ENCODE measurements around the gene RAE1.
"Not testable (repeated sequence)": the region's sequence is repeated elsewhere in the genome, so short reads cannot be mapped to it uniquely, and the experiment has no call there.

- TF ChIP-seq CTCF (conservative IDR thresholded peaks at IDR 0.05; ENCODE audit: low read depth in 2 of 2); EZH2phosphoT487 (IDR thresholded peaks at IDR 0.05; ENCODE audit: unreplicated experiment); CREB1 (CRISPR knock-in tag; IDR thresholded peaks at IDR 0.05; ENCODE audit: low read depth); EZH2 (IDR thresholded peaks at IDR 0.05; ENCODE audit: low read depth, unreplicated experiment); POLR2AphosphoS5 (IDR thresholded peaks at IDR 0.05; ENCODE audit: low read depth); JUNB (IDR thresholded peaks at IDR 0.05; ENCODE audit: unreplicated experiment); ZNF114 (CRISPR knock-in tag; IDR thresholded peaks at IDR 0.05); STAT1 (IDR thresholded peaks at IDR 0.05; ENCODE audit: unreplicated experiment); ZNF331 (CRISPR knock-in tag; IDR thresholded peaks at IDR 0.05; ENCODE audit: low read depth); NANOG (IDR thresholded peaks at IDR 0.05; ENCODE audit: borderline replicate concordance); ZNF462 (CRISPR knock-in tag; IDR thresholded peaks at IDR 0.05): not testable (repeated sequence)
- TF ChIP-seq, protein P1, sequence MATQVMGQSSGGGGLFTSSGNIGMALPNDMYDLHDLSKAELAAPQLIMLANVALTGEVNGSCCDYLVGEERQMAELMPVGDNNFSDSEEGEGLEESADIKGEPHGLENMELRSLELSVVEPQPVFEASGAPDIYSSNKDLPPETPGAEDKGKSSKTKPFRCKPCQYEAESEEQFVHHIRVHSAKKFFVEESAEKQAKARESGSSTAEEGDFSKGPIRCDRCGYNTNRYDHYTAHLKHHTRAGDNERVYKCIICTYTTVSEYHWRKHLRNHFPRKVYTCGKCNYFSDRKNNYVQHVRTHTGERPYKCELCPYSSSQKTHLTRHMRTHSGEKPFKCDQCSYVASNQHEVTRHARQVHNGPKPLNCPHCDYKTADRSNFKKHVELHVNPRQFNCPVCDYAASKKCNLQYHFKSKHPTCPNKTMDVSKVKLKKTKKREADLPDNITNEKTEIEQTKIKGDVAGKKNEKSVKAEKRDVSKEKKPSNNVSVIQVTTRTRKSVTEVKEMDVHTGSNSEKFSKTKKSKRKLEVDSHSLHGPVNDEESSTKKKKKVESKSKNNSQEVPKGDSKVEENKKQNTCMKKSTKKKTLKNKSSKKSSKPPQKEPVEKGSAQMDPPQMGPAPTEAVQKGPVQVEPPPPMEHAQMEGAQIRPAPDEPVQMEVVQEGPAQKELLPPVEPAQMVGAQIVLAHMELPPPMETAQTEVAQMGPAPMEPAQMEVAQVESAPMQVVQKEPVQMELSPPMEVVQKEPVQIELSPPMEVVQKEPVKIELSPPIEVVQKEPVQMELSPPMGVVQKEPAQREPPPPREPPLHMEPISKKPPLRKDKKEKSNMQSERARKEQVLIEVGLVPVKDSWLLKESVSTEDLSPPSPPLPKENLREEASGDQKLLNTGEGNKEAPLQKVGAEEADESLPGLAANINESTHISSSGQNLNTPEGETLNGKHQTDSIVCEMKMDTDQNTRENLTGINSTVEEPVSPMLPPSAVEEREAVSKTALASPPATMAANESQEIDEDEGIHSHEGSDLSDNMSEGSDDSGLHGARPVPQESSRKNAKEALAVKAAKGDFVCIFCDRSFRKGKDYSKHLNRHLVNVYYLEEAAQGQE (IDR thresholded peaks at IDR 0.05; ENCODE audit: unreplicated experiment): not testable (repeated sequence)
- TF ChIP-seq, protein P2, sequence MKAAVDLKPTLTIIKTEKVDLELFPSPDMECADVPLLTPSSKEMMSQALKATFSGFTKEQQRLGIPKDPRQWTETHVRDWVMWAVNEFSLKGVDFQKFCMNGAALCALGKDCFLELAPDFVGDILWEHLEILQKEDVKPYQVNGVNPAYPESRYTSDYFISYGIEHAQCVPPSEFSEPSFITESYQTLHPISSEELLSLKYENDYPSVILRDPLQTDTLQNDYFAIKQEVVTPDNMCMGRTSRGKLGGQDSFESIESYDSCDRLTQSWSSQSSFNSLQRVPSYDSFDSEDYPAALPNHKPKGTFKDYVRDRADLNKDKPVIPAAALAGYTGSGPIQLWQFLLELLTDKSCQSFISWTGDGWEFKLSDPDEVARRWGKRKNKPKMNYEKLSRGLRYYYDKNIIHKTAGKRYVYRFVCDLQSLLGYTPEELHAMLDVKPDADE (IDR thresholded peaks at IDR 0.05): not testable (repeated sequence)
Observed at GRCh38 chr20:57348200-57348921, 2.7 kb upstream of the RAE1 start.
